HPDE6-E6E7 (cell line): Measurements from ENCODE around the gene CNTN1.
A peak's percentile ranks its signal among the peaks of the same experiment; 100 is the strongest.

Experiments
- DNase-seq: peaks from one replicate; pipeline ENCODE4 v3.0.0; 2011; ENCODE audit warnings: missing footprints; ENCODE audit errors: extremely low spot score

The CNTN1 gene

DNA sequence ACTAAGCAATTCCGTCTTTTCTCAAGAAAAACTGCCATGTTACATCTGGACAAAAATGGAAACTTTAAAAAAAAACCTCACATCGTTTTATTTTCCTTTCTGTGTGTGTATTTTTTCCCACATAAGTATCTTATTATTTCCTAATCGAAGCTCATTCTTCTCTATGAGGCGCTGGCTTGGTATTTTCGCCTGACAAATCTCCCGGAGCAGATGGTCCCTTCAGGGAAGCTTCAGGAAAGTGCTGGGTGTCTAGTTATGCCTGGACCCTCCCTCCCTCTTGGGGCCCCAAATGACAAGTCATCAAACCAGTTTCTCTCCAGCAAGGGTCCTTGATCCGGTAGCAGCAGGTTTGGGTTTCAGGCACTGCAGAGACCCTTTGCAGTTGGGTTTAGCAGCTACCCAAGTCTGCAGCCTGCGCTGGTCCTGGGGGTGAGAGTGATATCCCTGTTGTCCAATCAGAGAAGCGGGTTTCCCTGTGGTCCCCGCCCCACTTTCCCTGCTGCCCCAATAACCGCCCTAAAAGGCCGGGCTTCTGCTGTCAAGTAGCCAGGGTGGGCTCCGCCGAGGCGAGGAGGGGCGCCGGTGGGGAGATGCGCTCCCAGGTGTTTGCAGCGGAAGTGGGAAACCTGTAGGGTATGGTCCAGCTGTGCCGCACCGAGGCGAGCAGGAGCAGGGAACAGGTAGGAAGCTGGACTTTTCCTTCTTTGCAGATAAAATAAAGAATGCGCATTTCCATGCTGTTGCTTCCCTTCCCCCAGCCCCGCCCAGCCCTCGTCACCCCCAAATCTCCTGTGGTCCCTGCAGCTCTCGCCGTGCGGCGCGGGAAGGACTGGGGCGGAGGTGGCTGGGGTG, at the start of gene CNTN1:
Gene CNTN1 (plus strand): TSS at position 527 of the 852 bp plus-strand sequence.
- DNase-seq, result peak; percentile 99

DNA sequence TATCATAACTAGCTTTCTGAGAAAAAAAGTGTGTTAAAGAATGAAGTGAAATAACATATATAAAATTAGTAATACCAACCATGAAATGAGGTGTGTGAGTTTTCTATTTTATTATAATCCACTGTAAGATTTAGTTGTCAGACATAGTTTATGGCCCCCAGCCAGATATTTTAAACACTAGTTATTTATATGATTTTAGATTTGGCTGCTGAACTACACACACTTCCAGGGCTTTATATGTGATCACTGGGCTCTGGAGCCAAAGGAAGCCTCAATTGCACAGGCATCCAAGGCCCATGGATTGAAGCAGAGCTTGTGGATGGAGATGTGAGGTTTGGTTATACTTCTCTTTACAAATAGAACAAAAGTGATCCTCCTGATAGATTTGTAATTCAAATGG, 48.7 kb upstream of the CNTN1 start:
- DNase-seq, result no peak

- no peak for DNase-seq
These were observed 48.3 kb upstream of the CNTN1 start for GRCh38 chr12:40643976-40644375.

GRCh38 chr12:40644708-40645107, 47.5 kb upstream of the CNTN1 start:
- no peak for DNase-seq

GRCh38 chr12:40645361-40645760, 46.9 kb upstream of the CNTN1 start:
- DNase-seq, result no peak

- no peak for DNase-seq
These were observed 45.8 kb upstream of the CNTN1 start for GRCh38 chr12:40646456-40646855.

DNA sequence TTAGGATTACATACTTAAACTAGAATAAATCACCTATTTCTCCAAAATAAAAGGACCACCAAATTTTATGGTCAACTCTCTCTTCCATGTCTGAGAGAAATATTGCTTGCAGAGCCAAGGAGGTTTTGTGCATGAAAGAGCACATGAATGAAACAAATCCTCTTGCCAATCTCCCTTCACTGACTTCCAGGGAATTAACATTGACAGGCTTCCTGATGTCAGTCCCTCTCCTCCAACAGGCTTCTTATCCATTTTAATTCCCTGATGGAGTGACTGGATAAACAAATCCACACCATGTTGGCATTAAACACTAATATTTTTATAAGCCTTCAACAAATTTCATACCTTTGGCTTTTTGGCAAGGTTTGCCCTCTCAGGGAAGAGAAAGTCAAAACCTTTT, 45.3 kb upstream of the CNTN1 start:
- no peak for DNase-seq

- peak; percentile 41 for DNase-seq
These were observed 44.6 kb upstream of the CNTN1 start for GRCh38 chr12:40647651-40648050.

DNA sequence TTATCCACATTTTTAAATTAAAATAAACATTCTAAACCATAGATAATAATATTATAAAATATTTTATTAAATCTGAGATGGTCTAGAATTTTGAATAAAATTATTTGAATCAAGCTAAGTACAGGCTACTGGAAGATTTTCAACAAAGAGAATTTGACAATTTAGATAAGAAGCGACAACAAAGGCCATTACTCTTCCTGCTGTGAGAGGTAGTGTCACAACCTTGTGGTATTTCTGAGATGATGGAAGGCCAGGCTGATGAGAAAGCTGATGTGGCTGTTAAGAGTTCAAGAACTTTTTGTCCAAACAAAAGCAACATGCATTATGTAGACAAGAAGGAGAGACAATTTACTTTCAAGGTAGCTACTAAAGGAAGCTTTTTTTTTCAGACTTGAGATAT, 43.7 kb upstream of the CNTN1 start:
- DNase-seq, result no peak

- no peak for DNase-seq
These were observed 42.1 kb upstream of the CNTN1 start for GRCh38 chr12:40650038-40650704.

DNA sequence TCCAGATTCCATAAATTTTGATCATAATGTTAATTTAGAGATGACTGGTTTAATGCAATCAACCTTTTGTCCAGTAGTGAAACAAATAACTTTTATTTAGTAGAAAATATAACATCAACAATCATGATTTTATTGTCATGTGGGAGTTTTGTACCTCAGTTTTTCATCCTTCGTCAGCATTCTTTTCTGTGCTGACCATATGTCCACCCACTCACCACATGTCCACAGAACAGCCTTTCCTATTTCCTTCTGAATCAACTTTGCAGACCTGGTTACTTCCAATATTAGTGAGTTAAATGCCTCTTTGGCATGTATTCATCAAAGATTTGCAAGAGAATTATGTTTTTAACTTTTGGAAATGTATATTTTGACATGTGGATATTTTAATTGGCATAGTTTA, 36.8 kb upstream of the CNTN1 start:
- DNase-seq, result no peak

- DNase-seq, result no peak
These were observed 29.9 kb upstream of the CNTN1 start for GRCh38 chr12:40662366-40662765.

GRCh38 chr12:40663781-40664180, 28.5 kb upstream of the CNTN1 start:
- DNase-seq, result no peak

DNA sequence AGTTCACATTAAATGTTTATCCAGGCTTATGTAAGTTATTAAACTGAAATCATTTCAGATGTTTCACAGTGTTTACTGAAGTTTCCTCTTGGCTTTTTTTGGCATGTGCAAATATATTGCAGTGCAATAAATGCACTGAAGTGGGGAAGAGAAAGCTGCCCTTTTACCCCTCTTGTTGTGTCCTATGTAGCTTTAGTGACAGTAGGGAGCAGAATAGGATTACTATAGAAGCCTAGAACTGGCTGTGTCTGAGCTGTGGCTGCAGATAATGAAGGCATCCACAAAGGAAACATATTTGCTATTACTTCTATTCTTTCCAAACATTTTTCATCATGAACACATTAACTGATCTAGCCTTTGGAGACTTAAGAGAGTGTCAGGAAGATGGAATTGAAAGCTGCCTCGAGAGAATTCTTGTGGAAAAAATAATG, 24.1 kb upstream of the CNTN1 start:
- DNase-seq, result no peak

GRCh38 chr12:40672741-40673271, 19.4 kb upstream of the CNTN1 start:
- no peak for DNase-seq

GRCh38 chr12:40681148-40681547, 11.1 kb upstream of the CNTN1 start:
- no peak for DNase-seq

DNA sequence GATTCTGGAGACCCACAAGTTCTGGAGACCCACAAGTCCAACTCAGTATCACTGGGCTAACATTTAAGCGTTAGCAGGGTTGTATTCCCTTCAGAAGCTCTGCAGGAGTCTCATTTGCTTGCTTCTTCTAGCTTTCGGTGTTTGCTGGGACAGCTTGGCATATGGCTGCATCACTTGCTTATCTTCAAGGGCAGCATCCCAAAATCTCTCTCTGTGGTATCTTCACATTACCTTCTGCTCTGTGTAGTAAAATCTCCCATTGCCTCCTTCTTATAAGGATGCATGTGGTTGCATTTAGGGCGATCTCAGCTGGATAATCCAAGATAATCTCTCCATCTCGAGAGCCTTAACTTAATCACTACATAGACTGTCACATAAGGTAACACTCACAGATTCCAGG, 7.3 kb upstream of the CNTN1 start:
- no peak for DNase-seq

DNA sequence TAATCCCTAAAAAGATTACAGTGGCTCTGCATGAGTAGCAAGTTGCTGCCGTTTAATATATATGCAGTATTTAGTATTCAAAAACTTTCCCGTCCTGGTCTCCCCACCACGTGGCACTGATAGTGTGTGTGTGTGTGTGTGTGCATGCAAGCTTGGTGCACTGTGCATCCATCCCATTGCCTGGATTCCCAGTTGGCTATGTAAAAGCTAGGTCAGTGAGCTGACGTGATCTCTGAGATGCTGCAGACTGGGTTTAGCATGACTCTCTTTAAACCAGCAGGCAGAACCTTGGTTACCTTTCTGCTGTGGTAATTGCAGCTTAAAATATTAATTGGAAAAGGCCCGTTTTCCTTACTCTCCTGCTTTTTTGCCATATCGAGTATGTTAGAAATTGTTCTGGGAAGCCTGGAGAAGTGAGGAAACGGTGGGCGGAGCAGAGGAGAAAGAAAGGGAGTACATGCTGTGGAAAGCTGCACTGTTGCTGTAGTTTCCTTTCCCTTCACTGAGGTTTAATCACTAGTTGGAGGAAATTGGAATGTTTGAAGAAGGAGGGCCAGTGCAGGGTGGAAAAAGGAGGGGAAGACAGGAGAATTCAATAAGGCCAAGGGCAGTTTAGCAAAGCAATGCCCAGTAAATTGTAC, 4.0 kb upstream of the CNTN1 start:
- no peak for DNase-seq

GRCh38 chr12:40689576-40689975, 2.7 kb upstream of the CNTN1 start:
- no peak for DNase-seq

- peak; percentile 3 for DNase-seq
These were observed 547 bp downstream of the CNTN1 start for GRCh38 chr12:40692765-40693206.

DNA sequence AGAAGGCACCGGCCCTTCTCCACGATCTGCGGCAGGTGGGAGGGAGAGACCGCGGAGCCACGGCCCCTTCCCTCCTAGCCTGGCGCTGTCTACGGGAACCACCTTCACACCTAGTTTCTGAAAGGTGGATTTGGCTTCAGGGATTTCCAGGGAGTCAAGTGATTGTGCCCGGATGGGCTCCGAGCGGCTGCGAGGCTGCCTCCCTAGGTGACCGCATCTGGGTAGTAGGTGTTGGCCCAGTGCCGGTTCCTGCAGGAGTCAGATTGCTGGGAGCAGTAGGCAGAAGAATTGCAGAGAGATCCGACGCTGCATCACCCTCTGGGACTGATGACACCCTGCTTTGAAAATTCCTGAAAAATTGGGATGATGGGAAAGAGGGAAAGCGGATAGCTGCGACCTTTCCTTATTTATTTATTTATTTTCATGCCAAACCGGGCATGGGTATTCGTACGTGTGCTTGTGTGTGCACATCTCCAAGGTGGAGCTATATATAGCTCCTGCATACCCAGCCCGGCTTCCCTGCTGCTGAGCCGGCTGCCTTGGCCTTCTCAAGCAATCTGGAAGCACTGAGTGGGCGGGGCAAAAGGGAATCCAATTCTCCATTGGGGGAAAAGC, 1.1 kb downstream of the CNTN1 start:
- DNase-seq, result peak; percentile 9
